Naive thymus-derived CD8-positive, alpha-beta T cell (primary cell): ENCODE measurements around the gene HIRA. TPM values are rescaled to one million over a fixed set of nuclear protein-coding genes. Genes with fewer than 3 reads are reported as not detected.
"Not testable (repeated sequence)": the region's sequence is repeated elsewhere in the genome, so short reads cannot be mapped to it uniquely, and the experiment has no call there.

Experiments used
- ATAC-seq, 2 donors: fragments of 150-1000 bp; cut with Tn5 transposase in 1 of 2; sonication (Bioruptor Pico), chemical (Tn5 transposase) in 1 of 2; 1 replicate in 1 of 2; 2 replicates in 1 of 2; pipeline ENCODE4 v1.10.0; 2021; ENCODE audit warnings: mild to moderate bottlenecking in 2 of 2, moderate library complexity in 2 of 2
- POLR2A ChIA-PET: fragments of 350-600 bp; sonication (Branson Sonifier 250); formaldehyde crosslinking; loops from one replicate; lab custom pipeline; 2021; ENCODE audit warnings: antibody characterized with exemption; lab: Charles Lee
- DNase-seq, 10 donors: peaks; one replicate each; pipeline versions ENCODE4 v3.0.0 to v3.0.0-alpha.2; 2020 to 2022
- H3K27ac Mint-ChIP-seq, 10 donors: one replicate each; pipeline ENCODE4 v1.8.0; 2020 to 2022; ENCODE audit warnings: mild to moderate bottlenecking in 10 of 10, mixed read lengths in 10 of 10, moderate library complexity in 4 of 10, inconsistent platforms in 1 of 10
- H3K27me3 Mint-ChIP-seq, 5 donors: one replicate each; pipeline ENCODE4 v1.8.0; 2021 to 2022; ENCODE audit warnings: mixed read lengths in 5 of 5
- H3K36me3 Mint-ChIP-seq, 3 donors: one replicate each; pipeline ENCODE4 v1.8.0; 2020 to 2022; ENCODE audit warnings: mixed read lengths in 3 of 3, mild to moderate bottlenecking in 2 of 3, inconsistent platforms in 1 of 3
- H3K4me1 Mint-ChIP-seq, 4 donors: one replicate each; pipeline ENCODE4 v1.8.0; 2021 to 2022; ENCODE audit warnings: mixed read lengths in 4 of 4
- H3K4me3 Mint-ChIP-seq, 10 donors: one replicate each; pipeline ENCODE4 v1.8.0; 2020 to 2022; ENCODE audit warnings: mild to moderate bottlenecking in 10 of 10, mixed read lengths in 10 of 10, moderate library complexity in 6 of 10, inconsistent platforms in 1 of 10
- H3K9me3 Mint-ChIP-seq, 9 donors: one replicate each; pipeline ENCODE4 v1.8.0; 2020 to 2022; ENCODE audit warnings: mixed read lengths in 9 of 9, mild to moderate bottlenecking in 3 of 9, inconsistent platforms in 1 of 9, moderate library complexity in 1 of 9
- polyA plus RNA-seq, 3 donors: library from polyadenylated mRNA; unstranded; fragments of 300-500 nt; fragmentation: Illumina TruSeq; gene quantifications; one replicate each; pipeline ENCODE4 v1.2.3, GENCODE V29; 2021
- total RNA-seq, 8 experiments: library from RNA in 2 of 8; stranded (reverse) in 2 of 8; gene quantifications; one replicate each; pipeline ENCODE4 v1.2.3 and lab custom pipeline; 2021 to 2026

The HIRA gene
- total and polyA plus RNA-seq, 5 experiments from 2014 or later, result 1.5 to 25.0 (median 6.2) TPM

DNA sequence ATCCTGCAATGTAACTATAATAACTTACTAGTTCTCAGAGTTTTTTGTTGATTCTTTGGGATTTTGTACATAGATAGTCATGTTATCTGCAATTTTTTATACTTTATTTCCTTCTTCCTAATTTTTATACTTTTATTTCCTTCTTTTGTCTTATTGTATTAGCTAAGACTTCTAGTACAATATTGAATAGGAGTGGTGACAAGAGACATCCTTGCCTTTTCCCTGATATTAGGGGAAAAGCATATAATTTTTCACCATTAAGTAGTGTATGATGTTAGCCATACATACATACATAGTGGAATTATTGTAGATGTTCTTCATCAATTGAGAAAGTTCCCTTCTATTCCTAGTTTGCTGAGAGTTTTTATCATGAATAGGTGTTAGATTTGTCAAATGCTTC, 112.3 kb downstream of the HIRA start:
- H3K36me3 Mint-ChIP-seq, result peaks cover 0 to 26% (median 23%) of the 10 kb centered on the region in 3 donors
- no peak for DNase-seq
- peaks cover 4 to 63% (median 20%) of the 10 kb centered on the region in 9 donors for H3K9me3 Mint-ChIP-seq
- H3K4me3 Mint-ChIP-seq, result no peak overlapping the region
- POLR2A ChIA-PET, result no interaction called here
- H3K4me1 Mint-ChIP-seq, result no peaks in the 10 kb centered on the region
- H3K27ac Mint-ChIP-seq, result no peak overlapping the region
- no peak for ATAC-seq
- H3K27me3 Mint-ChIP-seq, result no peaks in the 10 kb centered on the region

DNA sequence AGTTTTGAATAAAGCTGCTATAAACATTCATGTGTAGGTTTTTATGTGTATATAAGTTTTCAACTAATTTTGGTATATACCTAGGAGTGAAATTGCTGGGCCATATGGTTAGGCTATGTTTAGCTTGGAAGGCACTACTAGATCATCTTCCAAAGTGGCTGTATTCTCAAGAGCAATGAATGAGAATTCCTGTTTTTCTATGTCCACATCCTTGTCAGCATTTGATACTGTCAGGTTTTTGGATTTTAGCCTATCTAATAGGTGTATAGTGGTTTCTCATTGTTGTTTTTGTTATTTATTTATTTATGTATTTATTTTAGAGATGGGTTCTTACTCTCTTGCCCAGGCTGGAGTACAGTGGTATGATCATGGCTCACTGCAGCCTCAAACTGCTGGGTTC, 113.7 kb downstream of the HIRA start:
- DNase-seq, result no peak
- Mint-ChIP-seq H3K4me1 (no peaks in the 10 kb centered on the region), H3K4me3 (no peak overlapping the region), H3K27me3 (no peaks in the 10 kb centered on the region), H3K9me3 (peaks cover 9 to 62% (median 23%) of the 10 kb centered on the region in 9 donors), H3K36me3 (peaks cover 0 to 31% (median 24%) of the 10 kb centered on the region in 3 donors), H3K27ac (no peak overlapping the region)
- ATAC-seq, result no peak
- POLR2A ChIA-PET, result no interaction called here

DNA sequence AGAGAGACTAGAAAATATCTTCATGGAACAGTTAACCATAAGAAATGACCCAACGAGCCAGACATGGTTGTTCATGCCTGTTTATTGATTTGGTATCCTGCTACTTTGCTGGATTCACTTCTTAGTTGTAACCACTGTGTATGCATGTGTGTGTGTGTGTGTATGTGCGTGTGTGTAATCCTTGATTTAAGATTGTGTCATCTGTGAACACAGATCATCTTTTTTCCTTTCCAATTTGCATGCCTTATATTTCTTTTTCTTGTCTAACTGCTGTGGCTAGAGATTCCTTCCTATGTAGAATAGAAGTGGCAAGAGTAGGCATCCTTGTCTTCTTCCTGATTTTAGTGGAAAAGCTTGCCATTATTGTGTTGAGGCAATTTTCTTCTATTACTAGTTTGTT, 123.7 kb downstream of the HIRA start:
- Mint-ChIP-seq H3K27ac (no peak overlapping the region), H3K36me3 (no peaks in the 10 kb centered on the region), H3K27me3 (peaks cover 0 to 4% (median 0%) of the 10 kb centered on the region in 5 donors), H3K9me3 (peaks cover 0 to 4% (median 0%) of the 10 kb centered on the region in 9 donors), H3K4me3 (no peak overlapping the region), H3K4me1 (no peaks in the 10 kb centered on the region)
- ATAC-seq, result no peak
- no peak for DNase-seq
- POLR2A ChIA-PET, result interaction anchor here (0.6 kb wide), 1 partner anchor 21 kb away, joined by 4 read pairs; no protein-coding TSS in a partner anchor

GRCh38 chr22:19306535-19306934, 125.0 kb downstream of the HIRA start:
- H3K4me3 Mint-ChIP-seq, H3K27me3 Mint-ChIP-seq, DNase-seq, H3K27ac Mint-ChIP-seq, ATAC-seq, H3K9me3 Mint-ChIP-seq, H3K4me1 Mint-ChIP-seq, H3K36me3 Mint-ChIP-seq, POLR2A ChIA-PET: not testable (repeated sequence)

DNA sequence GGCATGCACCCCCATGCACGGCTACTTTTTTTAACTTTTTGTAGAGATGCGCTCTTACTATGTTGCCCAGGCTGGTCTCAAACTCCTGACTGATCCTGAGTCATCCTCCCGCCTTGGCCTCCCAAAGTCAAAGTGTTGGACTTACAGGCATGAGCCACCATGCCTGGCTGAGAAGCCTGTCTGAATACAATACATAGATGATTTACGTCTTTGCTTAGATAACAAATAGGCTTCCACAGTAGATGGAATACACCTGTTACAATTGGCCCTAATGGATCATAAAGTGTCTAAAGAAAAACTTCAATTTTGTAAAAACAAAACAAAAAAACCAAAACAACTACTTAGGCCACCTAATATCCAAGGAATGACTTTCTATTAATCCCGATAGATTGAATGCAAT, 127.0 kb downstream of the HIRA start:
- Mint-ChIP-seq H3K9me3 (no peaks in the 10 kb centered on the region), H3K4me3 (no peak overlapping the region), H3K36me3 (no peaks in the 10 kb centered on the region), H3K27ac (no peak overlapping the region), H3K4me1 (no peaks in the 10 kb centered on the region), H3K27me3 (peaks cover 0 to 4% (median 0%) of the 10 kb centered on the region in 5 donors)
- ATAC-seq (no peak), DNase-seq (no peak)
- POLR2A ChIA-PET, result no interaction called here

DNA sequence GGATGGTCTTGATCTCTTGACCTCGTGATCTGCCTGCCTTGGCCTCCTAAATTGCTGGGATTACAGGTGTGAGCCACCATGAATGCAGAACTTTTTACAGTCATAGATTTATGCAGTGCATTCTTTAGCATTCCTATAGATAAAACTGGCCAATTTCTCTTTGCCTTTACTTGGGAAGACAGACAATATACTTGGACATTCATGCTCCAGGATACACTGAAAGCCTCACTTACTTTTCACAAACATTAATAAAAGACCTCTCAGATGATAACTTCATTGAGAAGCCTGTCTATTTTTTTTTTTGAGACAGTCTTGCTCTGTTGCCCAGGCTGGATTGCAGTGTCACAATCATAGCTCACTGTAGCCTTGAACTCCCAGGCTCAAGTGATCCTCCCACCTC, 127.7 kb downstream of the HIRA start:
- no peaks in the 10 kb centered on the region for H3K4me1 Mint-ChIP-seq
- DNase-seq, result no peak
- no peaks in the 10 kb centered on the region for H3K9me3 Mint-ChIP-seq
- no peaks in the 10 kb centered on the region for H3K36me3 Mint-ChIP-seq
- no peak for ATAC-seq
- no peak overlapping the region for H3K27ac Mint-ChIP-seq
- H3K27me3 Mint-ChIP-seq, result peaks cover 0 to 2% (median 0%) of the 10 kb centered on the region in 5 donors
- no peak overlapping the region for H3K4me3 Mint-ChIP-seq
- POLR2A ChIA-PET, result no interaction called here

DNA sequence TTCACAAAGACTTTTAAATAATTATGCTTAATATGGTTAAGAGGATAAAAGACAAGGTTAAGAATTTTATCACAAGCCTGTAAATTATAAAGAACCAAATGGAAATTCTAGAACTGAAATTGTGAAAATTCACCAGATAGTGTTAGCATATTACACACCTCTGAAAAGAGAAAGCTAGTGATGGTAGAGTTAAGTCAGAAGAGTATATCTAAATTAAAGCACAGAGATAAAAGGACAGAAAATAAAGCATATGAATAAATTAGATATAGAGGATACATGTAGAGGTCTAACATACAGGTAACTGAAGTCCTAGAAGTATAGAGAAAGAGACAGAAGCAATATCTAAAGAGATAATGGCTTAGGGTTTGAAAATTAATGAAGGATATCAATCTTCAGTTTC, 135.8 kb downstream of the HIRA start:
- Mint-ChIP-seq H3K4me1 (peaks cover 7 to 13% (median 12%) of the 10 kb centered on the region in 4 donors), H3K9me3 (no peaks in the 10 kb centered on the region), H3K27me3 (peaks cover 0 to 2% (median 0%) of the 10 kb centered on the region in 5 donors), H3K36me3 (no peaks in the 10 kb centered on the region), H3K27ac (no peak overlapping the region), H3K4me3 (no peak overlapping the region)
- DNase-seq (no peak), ATAC-seq (no peak)
- POLR2A ChIA-PET, result no interaction called here

DNA sequence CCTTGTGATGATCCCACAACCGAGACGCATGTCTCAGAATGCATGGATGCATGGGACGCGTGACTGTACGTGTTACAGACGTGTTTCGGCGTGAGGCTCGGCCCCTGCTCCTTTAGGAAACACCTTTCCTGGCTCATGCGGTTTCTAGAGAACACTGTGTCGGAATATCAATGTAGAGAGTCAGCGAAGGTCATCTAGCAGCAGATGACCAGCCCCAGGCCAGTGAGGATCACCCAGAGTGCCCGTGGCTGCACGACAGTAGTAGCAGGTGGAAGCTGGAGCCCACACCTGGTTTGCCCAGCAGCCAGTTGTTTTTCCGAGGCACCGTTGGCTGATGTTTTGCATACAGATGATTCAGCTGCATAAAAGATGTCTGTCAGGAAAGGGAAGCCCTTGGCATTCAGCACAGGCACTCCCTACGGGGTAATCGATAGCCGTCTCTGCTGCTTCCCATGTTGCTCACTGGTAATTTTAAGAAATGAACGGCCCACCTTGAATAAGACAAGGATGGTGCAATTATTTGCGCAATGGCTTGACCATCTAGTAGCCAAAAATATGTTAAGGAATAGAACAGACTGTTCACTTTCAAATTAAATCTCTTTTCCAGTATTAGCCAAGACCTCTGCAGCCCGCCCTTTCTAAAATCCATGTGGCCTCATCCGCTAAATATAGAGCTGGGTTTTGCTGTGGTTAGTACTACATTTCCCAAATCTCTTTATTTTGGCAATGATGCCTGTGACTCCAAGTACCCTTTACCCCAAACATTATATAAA, 138.9 kb downstream of the HIRA start:
- ATAC-seq, result no peak
- H3K27ac Mint-ChIP-seq, result peak overlapping the region; percentile 29 to 94 (median 86)
- peaks cover 10 to 28% (median 26%) of the 10 kb centered on the region in 4 donors for H3K4me1 Mint-ChIP-seq
- peak overlapping the region; percentile 80 to 96 (median 91) for H3K4me3 Mint-ChIP-seq
- no peaks in the 10 kb centered on the region for H3K36me3 Mint-ChIP-seq
- H3K27me3 Mint-ChIP-seq, result peaks cover 2 to 17% (median 10%) of the 10 kb centered on the region in 5 donors
- no peaks in the 10 kb centered on the region for H3K9me3 Mint-ChIP-seq
- peak in 1 of 10 donors; percentile 63 for DNase-seq
- POLR2A ChIA-PET, result interaction anchor here (0.9 to 1.1 kb wide), 4 partner anchors 69 to 155 kb away, joined by 3 to 5 read pairs (median 4); partner anchors contain the start of genes C22orf39 and SLC25A1

GRCh38 chr22:19291580-19292457, 139.7 kb downstream of the HIRA start, which contains the start of gene CLTCL1:
CLTCL1 (minus strand) TSS chr22:19291719; CDS start chr22:19291641, 78 bp downstream.
- peak; percentile 60 to 70 for ATAC-seq
- peaks cover 11 to 24% (median 17%) of the 10 kb centered on the region in 5 donors for H3K27me3 Mint-ChIP-seq

GRCh38 chr22:19291218-19291579, 140.3 kb downstream of the HIRA start:
- Mint-ChIP-seq H3K9me3 (no peaks in the 10 kb centered on the region), H3K27me3 (peaks cover 13 to 24% (median 17%) of the 10 kb centered on the region in 5 donors), H3K27ac (peak overlapping the region in 7 of 10 donors; percentile 7 to 83 (median 62)), H3K36me3 (no peaks in the 10 kb centered on the region), H3K4me1 (peaks cover 10 to 28% (median 26%) of the 10 kb centered on the region in 4 donors), H3K4me3 (peak overlapping the region; percentile 76 to 90 (median 85))
- DNase-seq (peak in 7 of 10 donors; percentile 10 to 67 (median 29)), ATAC-seq (peak; percentile 37 to 65)
- POLR2A ChIA-PET, result interaction anchor here (0.8 kb wide), 1 partner anchor 117 kb away, joined by 3 read pairs; no protein-coding TSS in a partner anchor

More at GRCh38 chr22:19291580-19292457, 139.7 kb downstream of the HIRA start, which contains the start of gene CLTCL1:
- no peaks in the 10 kb centered on the region for H3K9me3 Mint-ChIP-seq
- peak within 1 kb of the TSS; percentile 80 to 96 (median 91) for H3K4me3 Mint-ChIP-seq
- POLR2A ChIA-PET, result interaction anchor here (0.8 to 1.1 kb wide), 5 partner anchors 70 to 156 kb away, joined by 3 to 5 read pairs (median 4); partner anchors contain the start of genes C22orf39 and SLC25A1
- H3K36me3 Mint-ChIP-seq, result no peaks in the 10 kb centered on the region
- DNase-seq, result peak; percentile 40 to 83 (median 73)
- peak within 1 kb of the TSS; percentile 48 to 95 (median 88) for H3K27ac Mint-ChIP-seq
- peaks cover 10 to 28% (median 26%) of the 10 kb centered on the region in 4 donors for H3K4me1 Mint-ChIP-seq

- H3K4me3 Mint-ChIP-seq, result peak overlapping the region; percentile 76 to 90 (median 85)
- POLR2A ChIA-PET, result no interaction called here
- peaks cover 12 to 24% (median 17%) of the 10 kb centered on the region in 5 donors for H3K27me3 Mint-ChIP-seq
- peak in 3 of 10 donors; percentile 18 to 33 (median 27) for DNase-seq
- H3K36me3 Mint-ChIP-seq, result no peaks in the 10 kb centered on the region
- peak overlapping the region in 8 of 10 donors; percentile 7 to 83 (median 55) for H3K27ac Mint-ChIP-seq
- no peaks in the 10 kb centered on the region for H3K9me3 Mint-ChIP-seq
- ATAC-seq, result peak in 1 of 2 donors; percentile 29
- H3K4me1 Mint-ChIP-seq, result peaks cover 10 to 28% (median 26%) of the 10 kb centered on the region in 4 donors
Measured at GRCh38 chr22:19290400-19291217, 140.9 kb downstream of the HIRA start.
